Fibroblast of lung (primary cell): ENCODE results near the gene TSPOAP1. TPM values are rescaled to one million over a fixed set of nuclear protein-coding genes. Genes with fewer than 3 reads are reported as not detected.

Experiments
- DNase-seq, 2 donors: peaks; one replicate each; pipeline versions ENCODE4 v3.0.0 to v3.0.0-alpha.2; 2010; ENCODE audit warnings: low read depth in 2 of 2
- H2AFZ ChIP-seq: 2 replicates; pipeline ENCODE4 v1.5.1; 2012; ENCODE audit warnings: low read length, control low read depth, inconsistent platforms
- H3K27ac ChIP-seq: 2 replicates; pipeline ENCODE4 v1.5.1; 2011; ENCODE audit warnings: low read length, control low read depth; ENCODE audit not compliant: insufficient read depth
- H3K27me3 ChIP-seq: 2 replicates; pipeline ENCODE4 v1.5.1; 2011; ENCODE audit warnings: mild to moderate bottlenecking, low read length; ENCODE audit not compliant: control insufficient read depth, insufficient read depth
- H3K36me3 ChIP-seq: 2 replicates; pipeline ENCODE4 v1.5.1; 2011; ENCODE audit warnings: low read length; ENCODE audit not compliant: control insufficient read depth, insufficient read depth
- H3K4me1 ChIP-seq: 2 replicates; pipeline ENCODE4 v1.5.1; 2011; ENCODE audit warnings: low read length; ENCODE audit not compliant: control insufficient read depth, insufficient read depth; ENCODE audit errors: extremely low read depth
- H3K4me2 ChIP-seq: 2 replicates; pipeline ENCODE4 v1.5.1; 2011; ENCODE audit warnings: low read length, control low read depth; ENCODE audit not compliant: insufficient read depth; ENCODE audit errors: extremely low read depth
- H3K4me3 ChIP-seq, 4 experiments: fragments of 200-600 bp in 1 of 4; sonication (generic) in 1 of 4; replicated peaks in 1 of 4; 2 replicates each; pipeline ENCODE4 v1.5.1; 2011 to 2016; ENCODE audit warnings: low read length in 4 of 4, low read depth in 3 of 4, mild to moderate bottlenecking in 3 of 4, control low read depth in 2 of 4, inconsistent platforms in 1 of 4, mixed read lengths in 1 of 4; ENCODE audit not compliant: insufficient read depth in 1 of 4; ENCODE audit errors: control extremely low read depth in 1 of 4
- H3K79me2 ChIP-seq: 2 replicates; pipeline ENCODE4 v1.5.1; 2012; ENCODE audit warnings: mild to moderate bottlenecking, low read length, inconsistent platforms; ENCODE audit not compliant: control insufficient read depth, insufficient read depth
- H3K9ac ChIP-seq: 2 replicates; pipeline ENCODE4 v1.5.1; 2011; ENCODE audit warnings: mild to moderate bottlenecking, low read length, control low read depth; ENCODE audit not compliant: insufficient read depth
- H3K9me3 ChIP-seq: 2 replicates; pipeline ENCODE4 v1.5.1; 2012; ENCODE audit warnings: low read depth, low read length; ENCODE audit not compliant: control insufficient read depth, insufficient read depth
- H4K20me1 ChIP-seq: 2 replicates; pipeline ENCODE4 v1.5.1; 2011; ENCODE audit warnings: low read length; ENCODE audit not compliant: control insufficient read depth, insufficient read depth; ENCODE audit errors: extremely low read depth
- CTCF ChIP-seq, 2 donors: IDR thresholded peaks in 1 of 2; conservative IDR thresholded peaks in 1 of 2; 1 replicate in 1 of 2; 2 replicates in 1 of 2; pipeline ENCODE4 v1.5.1; 2011 to 2012; ENCODE audit warnings: low read length in 2 of 2, control low read depth in 1 of 2, inconsistent platforms in 1 of 2, low read depth in 1 of 2, mild to moderate bottlenecking in 1 of 2
- EZH2 ChIP-seq: IDR thresholded peaks from 2 replicates; pipeline ENCODE4 v1.5.1; 2012; ENCODE audit warnings: low read length, control low read depth, mild to moderate bottlenecking; ENCODE audit errors: missing control alignments
- polyA plus RNA-seq, 2 donors: library from polyadenylated mRNA; depleted of rRNA in 1 of 2; stranded (reverse) in 1 of 2; unstranded in 1 of 2; fragments of >200 nt; gene quantifications; 2 replicates each; pipeline ENCODE4 v1.2.1, GENCODE V29; 2011 to 2012; ENCODE audit warnings: missing spikeins in 1 of 2
- total RNA-seq: library from RNA; depleted of rRNA; stranded (reverse); fragments of >200 nt; gene quantifications from 2 replicates; pipeline ENCODE4 v1.2.1, GENCODE V29; 2014

TSPOAP1 gene
- total and polyA plus RNA-seq, 2 donors (not counting 1 experiment from before 2014, with no cell fraction given): 0.23 to 4.0 TPM

GRCh38 chr17:58340405-58340876, 11.8 kb upstream of the TSPOAP1 start:
- H3K79me2 ChIP-seq: no peaks in the 10 kb centered on the region
- TF ChIP-seq EZH2 (no peak), CTCF (conservative IDR thresholded peaks at IDR 0.05 in 1 of 2, IDR thresholded peaks at IDR 0.05 in 1 of 2; ENCODE audit: low read depth in 1 of 2, low read length in 2 of 2) (no peak)

GRCh38 chr17:58339755-58340404, 11.3 kb upstream of the TSPOAP1 start:
- no peaks in the 10 kb centered on the region for H3K9me3 ChIP-seq
- TF ChIP-seq CTCF (conservative IDR thresholded peaks at IDR 0.05 in 1 of 2, IDR thresholded peaks at IDR 0.05 in 1 of 2; ENCODE audit: low read depth in 1 of 2, low read length in 2 of 2): no peak
- TF ChIP-seq EZH2: no peak
- no peaks in the 10 kb centered on the region for H3K79me2 ChIP-seq
- DNase-seq: no peak
- no peaks in the 10 kb centered on the region for H3K27me3 ChIP-seq
- H3K36me3 ChIP-seq: peaks cover 4% of the 10 kb centered on the region
- H3K27ac ChIP-seq: peak overlapping the region; percentile 65
- no peak overlapping the region for H3K9ac ChIP-seq
- no peaks in the 10 kb centered on the region for H4K20me1 ChIP-seq
- H3K4me3 ChIP-seq: peak overlapping the region in 1 of 4 experiments; percentile 47
- no peak overlapping the region for H2AFZ ChIP-seq
- H3K4me2 ChIP-seq: peak overlapping the region; percentile 46
- H3K4me1 ChIP-seq: peaks cover 33% of the 10 kb centered on the region

More at GRCh38 chr17:58340405-58340876, 11.8 kb upstream of the TSPOAP1 start:
- no peak overlapping the region for H2AFZ ChIP-seq
- no peak overlapping the region for H3K4me2 ChIP-seq
- no peak overlapping the region for H3K9ac ChIP-seq
- no peak overlapping the region for H3K27ac ChIP-seq
- H4K20me1 ChIP-seq: no peaks in the 10 kb centered on the region
- DNase-seq: no peak
- H3K9me3 ChIP-seq: no peaks in the 10 kb centered on the region
- peaks cover 4% of the 10 kb centered on the region for H3K36me3 ChIP-seq
- H3K4me1 ChIP-seq: peaks cover 33% of the 10 kb centered on the region
- H3K27me3 ChIP-seq: no peaks in the 10 kb centered on the region
- H3K4me3 ChIP-seq: no peak overlapping the region

GRCh38 chr17:58338841-58339754, 10.5 kb upstream of the TSPOAP1 start:
- peak overlapping the region; percentile 80 for H3K27ac ChIP-seq
- DNase-seq: peak; percentile 70 to 82
- peak overlapping the region; percentile 53 for H3K9ac ChIP-seq
- peaks cover 33% of the 10 kb centered on the region for H3K4me1 ChIP-seq
- peak overlapping the region; percentile 90 for H3K4me2 ChIP-seq
- TF ChIP-seq CTCF (conservative IDR thresholded peaks at IDR 0.05 in 1 of 2, IDR thresholded peaks at IDR 0.05 in 1 of 2; ENCODE audit: low read depth in 1 of 2, low read length in 2 of 2): no peak
- no peak for TF ChIP-seq EZH2
- H3K9me3 ChIP-seq: no peaks in the 10 kb centered on the region
- peak overlapping the region in 3 of 4 experiments; percentile 25 to 47 (median 35) for H3K4me3 ChIP-seq
- peaks cover 2% of the 10 kb centered on the region for H3K36me3 ChIP-seq
- no peaks in the 10 kb centered on the region for H4K20me1 ChIP-seq
- peak overlapping the region; percentile 44 for H2AFZ ChIP-seq
- H3K27me3 ChIP-seq: no peaks in the 10 kb centered on the region
- H3K79me2 ChIP-seq: no peaks in the 10 kb centered on the region
